Kasumi-1 (cell line): ENCODE data around the gene UBE2E1.

Source experiments
- DNase-seq, 2 experiments: peaks; one replicate each; lab custom pipeline; 2025; lab: John Stamatoyannopoulos, UW

The UBE2E1 gene

GRCh38 chr3:23820888-23821287, 15.1 kb downstream of the UBE2E1 start:
- no peak for DNase-seq

GRCh38 chr3:23821858-23822257, 16.1 kb downstream of the UBE2E1 start:
- DNase-seq = no peak

- no peak for DNase-seq
Measured at GRCh38 chr3:23822559-23822958, 16.8 kb downstream of the UBE2E1 start.

DNA sequence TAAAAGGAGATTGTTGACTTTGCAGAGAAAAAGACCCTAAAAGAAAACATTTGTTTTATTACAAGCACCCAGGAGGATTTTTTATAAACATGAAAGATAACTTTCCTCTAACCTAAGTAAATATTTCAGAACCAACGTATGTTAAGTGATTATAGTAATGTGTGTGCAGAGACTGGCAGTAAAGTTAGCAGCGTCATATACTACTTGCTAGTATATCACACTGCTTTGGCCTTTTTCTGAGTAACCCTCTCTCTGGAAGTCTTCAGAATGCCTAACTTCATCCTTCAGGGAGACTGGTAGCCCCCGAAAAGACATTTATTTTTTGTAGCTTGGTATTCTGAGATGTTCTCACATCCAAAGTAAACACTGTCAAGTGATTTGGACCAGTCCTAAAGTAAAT, 17.9 kb downstream of the UBE2E1 start:
- no peak for DNase-seq

- DNase-seq = no peak
Measured at GRCh38 chr3:23824699-23825444, 19.1 kb downstream of the UBE2E1 start.

GRCh38 chr3:23825802-23826201, 20.0 kb downstream of the UBE2E1 start:
- DNase-seq = no peak

DNA sequence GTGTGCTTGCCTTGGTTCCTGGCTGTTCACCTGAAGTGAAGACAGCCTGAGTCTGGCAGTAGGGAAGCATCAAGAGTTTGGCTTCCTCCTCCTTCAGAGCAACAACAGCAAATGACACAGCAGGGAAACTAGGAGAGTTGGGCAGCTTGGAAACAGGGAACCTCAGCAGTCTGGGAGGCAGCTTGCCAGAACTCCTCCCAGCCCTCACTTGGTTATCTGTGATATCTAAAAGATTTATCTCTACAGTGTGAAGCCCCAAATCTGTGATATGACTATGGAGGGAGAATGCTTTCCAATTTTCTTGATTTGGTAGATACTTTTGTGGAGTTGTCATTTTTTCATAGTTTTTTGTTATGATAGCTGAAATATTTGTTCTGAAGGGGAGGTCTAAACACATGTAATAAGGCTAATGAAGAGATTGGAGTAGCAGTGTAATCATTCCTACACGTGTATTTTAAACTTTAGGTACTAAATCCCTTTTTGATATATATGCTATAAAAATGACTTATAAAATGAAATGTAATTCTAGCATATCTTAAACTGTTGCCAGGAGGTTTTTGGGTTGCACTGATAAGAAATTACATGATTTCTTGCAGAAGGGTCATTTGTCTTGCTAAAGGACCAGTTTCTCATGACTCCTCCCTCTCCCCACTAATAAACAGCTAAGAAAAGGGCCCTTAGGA, 20.8 kb downstream of the UBE2E1 start:
- DNase-seq = peak; percentile 33 to 43

DNA sequence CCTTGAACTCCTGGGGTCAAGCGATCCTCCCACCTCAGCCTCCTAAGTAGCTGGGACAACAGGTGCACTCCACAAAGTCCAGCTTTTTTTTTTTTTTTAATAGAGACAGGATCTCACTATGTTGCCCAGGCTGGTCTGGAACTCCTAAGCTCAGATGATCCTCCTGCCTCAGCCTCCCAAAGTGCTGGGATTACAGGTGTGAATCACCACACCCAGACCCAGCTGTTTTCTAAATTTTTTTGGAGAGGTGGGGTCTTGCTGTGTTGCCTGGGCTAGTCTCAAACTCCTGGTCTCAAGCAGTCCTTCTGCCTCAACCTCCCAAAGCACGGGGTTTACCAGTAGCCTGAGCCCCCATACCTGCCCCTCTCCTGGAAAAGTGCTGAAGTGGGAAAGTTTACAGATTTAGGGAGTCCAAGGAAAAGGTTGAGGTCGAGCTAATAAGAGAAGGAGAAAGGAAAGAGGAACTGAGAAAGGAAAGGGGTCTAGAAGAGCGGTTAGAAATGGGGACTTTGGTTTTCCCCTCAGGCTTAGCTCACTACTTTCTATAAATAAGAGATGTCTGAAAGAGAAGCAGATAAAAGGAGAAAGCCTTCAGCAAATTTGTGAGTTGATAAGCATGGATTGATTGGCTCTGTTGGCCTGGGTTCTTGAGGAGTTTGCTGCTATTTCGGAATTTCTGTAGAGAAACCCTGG, 23.6 kb downstream of the UBE2E1 start:
- peak; percentile 75 to 79 for DNase-seq

- no peak for DNase-seq
Measured at GRCh38 chr3:23830869-23831484, 25.2 kb downstream of the UBE2E1 start.

- DNase-seq = no peak
Measured at GRCh38 chr3:23831517-23832394, 26.0 kb downstream of the UBE2E1 start.

GRCh38 chr3:23832523-23832922, 26.8 kb downstream of the UBE2E1 start:
- no peak for DNase-seq

DNA sequence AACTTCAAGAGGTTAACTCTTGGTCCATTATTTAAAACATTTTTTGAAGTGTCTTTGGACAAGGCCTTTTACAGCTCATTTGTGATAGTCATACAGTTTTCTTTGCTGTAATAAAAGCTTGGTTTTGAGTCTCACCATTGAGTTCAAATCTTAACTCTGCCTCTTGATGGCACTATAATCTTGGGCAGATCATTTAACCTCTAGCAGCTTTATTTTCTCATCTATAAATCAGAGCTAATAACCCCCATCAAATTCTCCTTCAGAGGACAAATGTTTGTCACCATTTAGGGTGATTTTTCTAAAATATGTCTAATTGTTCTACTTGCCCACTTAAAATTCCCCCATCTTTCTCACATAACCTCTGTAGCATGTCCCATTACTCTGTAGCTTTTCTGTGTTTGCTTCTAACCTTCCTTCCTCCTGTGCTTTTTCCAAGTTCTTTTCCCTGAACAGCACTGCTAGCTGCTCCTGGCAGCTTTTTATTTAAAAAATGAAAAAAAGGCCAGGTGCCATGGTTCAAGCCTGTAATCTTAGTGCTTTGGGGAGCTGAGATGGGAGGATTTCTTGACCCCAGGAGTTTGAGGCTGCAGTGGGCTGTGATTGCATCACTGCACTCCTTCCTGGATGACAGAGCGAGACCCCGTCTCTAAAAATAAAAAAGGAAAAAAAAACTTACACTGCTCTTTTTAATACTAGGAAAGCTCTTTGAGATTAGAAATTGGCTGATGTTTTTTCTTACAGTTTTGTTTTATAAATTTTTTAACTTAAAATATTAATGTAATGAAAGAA, 28.5 kb downstream of the UBE2E1 start:
- peak; percentile 29 to 53 for DNase-seq

DNA sequence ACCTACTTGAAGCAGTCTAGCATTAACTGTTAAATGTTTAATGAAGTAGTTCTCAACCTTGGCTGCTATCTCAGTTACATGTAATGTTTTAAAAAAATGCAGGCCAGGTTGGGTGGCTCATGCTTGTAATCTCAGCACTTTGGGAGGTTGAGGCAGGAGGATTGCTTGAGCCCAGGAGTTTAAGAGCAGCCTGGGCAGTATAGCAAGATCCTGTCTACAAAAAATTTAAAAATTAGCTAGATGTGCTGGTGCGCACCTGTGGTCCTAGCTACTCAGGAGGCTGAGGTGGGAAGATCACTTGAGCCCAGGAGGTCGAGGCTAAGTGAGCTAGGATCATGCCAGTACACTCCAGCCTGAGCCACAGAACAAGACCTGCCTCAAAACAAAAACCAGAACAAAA, 29.3 kb downstream of the UBE2E1 start:
- DNase-seq = no peak

DNA sequence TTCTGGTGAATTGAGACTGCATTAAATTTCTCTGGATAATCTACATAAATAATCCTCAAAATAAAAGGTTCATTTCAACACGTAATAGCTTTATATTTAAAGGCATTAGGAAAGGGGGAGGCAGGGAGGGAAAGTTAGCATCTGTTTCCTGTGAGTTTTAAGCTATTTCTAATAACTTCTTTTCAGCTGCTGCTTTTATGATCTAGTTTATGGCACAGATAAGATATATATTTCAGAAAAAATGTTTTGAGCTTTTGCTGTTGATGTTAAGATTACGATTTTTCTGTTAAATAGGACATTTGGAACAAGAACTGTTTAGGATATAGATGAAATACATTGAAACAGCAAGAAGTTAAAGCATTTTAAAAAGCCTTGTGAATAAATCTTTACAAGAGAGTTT, 30.0 kb downstream of the UBE2E1 start:
- DNase-seq = peak in 1 of 2 experiments; percentile 27

- peak; percentile 56 to 65 for DNase-seq
Measured at GRCh38 chr3:23836536-23837230, 30.9 kb downstream of the UBE2E1 start.

GRCh38 chr3:23837286-23837685, 31.5 kb downstream of the UBE2E1 start:
- DNase-seq = no peak

DNA sequence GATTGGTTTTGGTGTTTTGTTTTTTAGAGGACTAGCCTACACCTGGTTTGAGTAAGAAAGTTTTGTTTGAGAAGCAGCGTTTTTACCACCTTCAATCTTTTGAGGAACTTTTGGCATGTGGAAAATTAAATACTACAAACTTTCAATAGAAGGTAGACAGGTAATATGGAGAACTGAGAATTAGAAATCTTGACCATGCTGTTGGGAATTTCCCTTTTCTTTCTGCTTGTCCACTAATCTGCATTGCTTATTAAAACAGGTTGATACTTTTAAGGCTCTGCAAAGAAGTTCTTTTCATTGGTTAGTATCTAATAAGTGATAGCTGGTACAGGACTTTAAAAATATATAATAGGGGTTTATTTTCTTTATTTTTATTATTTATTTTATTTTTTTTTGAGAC, 31.9 kb downstream of the UBE2E1 start:
- no peak for DNase-seq

DNA sequence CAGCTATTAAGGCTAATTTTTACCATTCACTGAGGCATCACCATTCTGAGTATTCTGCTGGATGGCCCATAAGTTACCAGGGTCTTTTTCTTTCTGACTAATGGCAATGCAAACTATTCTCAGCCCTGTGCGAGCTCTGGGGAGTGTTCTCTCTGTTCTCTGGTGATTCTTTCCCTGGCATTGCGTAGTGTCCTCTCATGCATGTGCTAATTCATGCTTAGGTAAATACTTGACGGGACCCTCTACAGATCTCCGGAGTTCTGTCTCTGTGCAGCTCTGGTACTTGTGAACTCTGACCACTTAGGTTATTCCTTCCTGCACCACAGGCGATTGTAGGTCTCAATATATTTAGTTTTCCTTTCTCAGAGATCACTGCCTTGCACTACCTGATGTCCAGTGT, 34.8 kb downstream of the UBE2E1 start:
- DNase-seq = no peak

DNA sequence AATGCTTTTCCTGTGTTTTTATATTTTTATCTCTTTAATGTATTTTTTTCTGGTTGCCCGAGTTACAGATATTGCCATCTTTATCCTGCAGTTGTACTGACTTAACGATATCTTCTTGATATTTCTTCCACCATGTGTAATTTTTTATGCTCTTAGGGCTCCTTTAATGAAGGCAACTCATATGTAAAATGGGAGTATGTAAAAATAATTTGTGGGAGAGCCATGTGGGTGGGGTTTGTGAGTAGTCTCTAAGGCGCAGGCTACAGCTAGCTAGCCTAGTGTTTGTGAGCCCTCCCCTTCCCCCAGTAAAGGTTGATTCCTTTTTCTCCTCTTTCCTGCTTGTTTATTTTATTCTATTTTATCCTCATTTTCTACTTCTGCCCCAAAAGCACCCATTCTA, 38.1 kb downstream of the UBE2E1 start:
- no peak for DNase-seq
